Posterior cingulate gyrus (tissue), 11 donors: Measurements from ENCODE around the gene SNX32.
"Not testable (repeated sequence)": the region's sequence is repeated elsewhere in the genome, so short reads cannot be mapped to it uniquely, and the experiment has no call there.

Experiments used
- DNase-seq, 10 donors: peaks; one replicate each; pipeline versions ENCODE4 v3.0.0 to v3.0.0-alpha.2; 2020 to 2021; ENCODE audit warnings: mixed read lengths in 3 of 10
- intact Hi-C: fragments of 100-400 bp; cut with DNase I; formaldehyde crosslinking; loops from one replicate; pipeline ENCODE4 v1.15.1; 2023

SNX32 gene

GRCh38 chr11:65821107-65821506 is 12.7 kb upstream of the SNX32 start:
- intact Hi-C loops, result no loop called here
- no peak for DNase-seq

DNA sequence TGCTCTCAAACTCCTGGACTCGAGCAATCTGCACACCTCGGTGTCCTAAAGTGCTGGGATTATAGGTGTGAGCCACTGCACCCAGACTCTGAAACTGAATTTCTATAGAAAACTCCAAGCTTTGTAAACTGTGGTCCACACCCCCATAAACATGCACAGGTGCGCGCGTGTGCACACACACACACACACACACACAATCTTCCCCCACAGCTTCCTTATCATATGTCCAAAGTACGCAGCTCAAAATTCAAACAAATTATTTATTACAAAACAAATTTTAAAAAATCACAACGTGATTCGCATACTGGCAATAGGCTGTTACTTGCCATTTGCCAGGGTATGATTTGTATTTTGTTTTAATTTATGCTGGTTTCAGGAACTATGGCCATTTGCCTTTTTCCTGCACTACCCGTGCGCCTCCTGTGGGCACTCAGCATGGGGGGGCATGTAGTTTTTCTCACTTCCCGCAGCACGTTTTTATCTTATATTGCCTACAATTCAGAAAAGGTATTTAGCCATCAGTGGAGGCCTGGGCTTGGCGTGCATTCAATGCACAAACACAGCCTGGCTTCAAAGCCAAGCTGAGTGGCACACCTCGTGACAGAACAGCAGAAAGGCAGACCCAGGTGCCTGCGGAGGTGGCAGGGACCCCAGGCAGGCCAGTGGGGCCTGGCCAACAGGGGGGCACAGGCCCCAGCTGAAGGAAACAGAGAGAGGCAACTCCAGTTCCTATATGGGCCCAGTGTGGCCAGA is 10.8 kb upstream of the SNX32 start:
- peak in 1 of 10 donors; percentile 32 for DNase-seq
- intact Hi-C loops, result no loop called here

DNA sequence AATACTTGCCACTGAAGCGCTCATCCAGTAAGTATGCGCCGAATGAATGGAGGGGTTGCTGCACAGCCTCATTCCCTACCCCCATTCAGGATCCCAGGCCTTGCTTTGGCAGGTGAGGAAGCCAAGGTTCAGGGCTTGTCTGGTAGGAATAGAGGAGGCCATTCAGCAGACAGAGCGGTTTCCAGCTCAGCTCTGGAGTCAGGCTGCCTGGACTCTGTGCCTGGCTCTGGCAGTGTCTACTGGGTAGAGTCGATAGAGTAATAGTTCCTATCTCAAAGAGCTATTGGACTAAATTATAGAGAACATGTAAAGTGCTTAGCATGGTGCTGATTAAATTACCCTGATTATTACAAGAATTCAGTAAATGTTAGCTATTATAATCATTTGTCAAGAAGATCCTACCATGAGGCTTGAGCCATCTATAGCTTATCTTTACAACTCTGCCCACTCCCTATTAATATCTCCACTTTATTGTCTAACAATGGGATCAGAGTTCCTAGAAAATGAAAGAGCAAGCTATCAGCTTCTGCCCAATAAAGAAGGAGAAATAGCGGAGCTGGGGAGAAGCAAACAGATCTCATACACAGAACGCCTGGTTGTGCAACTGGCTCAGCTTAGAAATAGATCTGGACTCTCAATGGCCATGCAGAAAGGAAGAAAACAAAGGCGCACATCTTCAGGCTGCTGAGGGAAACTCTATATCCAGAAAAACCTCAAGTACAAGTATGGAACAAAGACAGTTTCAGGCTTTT is 6.6 kb upstream of the SNX32 start:
- peak in 2 of 10 donors; percentile 7 to 9 for DNase-seq
- intact Hi-C loops, result no loop called here

GRCh38 chr11:65829459-65829858 is 4.3 kb upstream of the SNX32 start:
- DNase-seq, result peak in 1 of 10 donors; percentile 21
- intact Hi-C loops, result no loop called here

- DNase-seq, result peak in 1 of 10 donors; percentile 2
- intact Hi-C loops, result not testable (repeated sequence)
These were observed 1.5 kb upstream of the SNX32 start for GRCh38 chr11:65832231-65832630.

- DNase-seq, result peak in 1 of 10 donors; percentile 68
- intact Hi-C loops, result no loop called here
These were observed 439 bp downstream of the SNX32 start for GRCh38 chr11:65834202-65834601.

DNA sequence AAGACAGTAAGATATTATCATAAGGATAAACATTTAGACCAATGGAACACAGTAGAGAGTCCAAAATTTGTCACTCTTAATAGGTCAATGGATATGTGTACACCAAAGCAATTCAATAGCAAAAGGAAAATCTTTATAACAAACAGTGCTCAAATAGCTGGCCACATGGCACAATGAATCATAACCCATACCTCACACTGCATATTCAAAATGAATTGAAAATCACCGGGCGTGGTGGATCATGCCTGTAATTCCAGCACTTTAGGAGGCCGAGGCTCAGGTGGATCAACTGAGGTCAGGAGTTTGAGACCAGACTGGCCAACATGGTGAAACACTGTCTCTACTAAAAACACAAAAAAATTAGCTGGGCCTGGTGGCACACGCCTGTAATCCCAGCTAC is 8.4 kb downstream of the SNX32 start:
- intact Hi-C loops, result no loop called here
- DNase-seq, result no peak

DNA sequence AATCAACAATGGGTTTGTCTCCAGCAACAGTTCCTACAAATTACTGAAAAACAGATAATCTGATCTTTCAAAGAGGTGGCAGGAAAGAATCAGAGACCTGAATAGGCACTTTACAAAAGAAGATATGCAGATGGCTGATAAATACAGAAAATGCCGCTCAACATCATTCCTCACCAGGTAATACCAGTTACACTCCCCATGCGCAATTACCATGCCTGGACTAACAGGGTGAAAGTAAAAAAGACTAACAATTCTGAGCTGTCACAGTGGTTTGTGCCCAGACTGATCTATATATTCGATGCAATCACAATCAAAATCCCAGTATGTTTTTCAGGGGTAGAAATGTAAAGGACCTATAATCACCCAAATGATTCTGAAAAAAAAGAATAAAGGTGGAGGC is 10.0 kb downstream of the SNX32 start:
- intact Hi-C loops, result no loop called here
- DNase-seq, result no peak

GRCh38 chr11:65844231-65844872 is 10.6 kb downstream of the SNX32 start:
- intact Hi-C loops, result no loop called here
- no peak for DNase-seq

GRCh38 chr11:65847746-65848145 is 14.0 kb downstream of the SNX32 start:
- DNase-seq, result no peak
- intact Hi-C loops, result no loop called here

DNA sequence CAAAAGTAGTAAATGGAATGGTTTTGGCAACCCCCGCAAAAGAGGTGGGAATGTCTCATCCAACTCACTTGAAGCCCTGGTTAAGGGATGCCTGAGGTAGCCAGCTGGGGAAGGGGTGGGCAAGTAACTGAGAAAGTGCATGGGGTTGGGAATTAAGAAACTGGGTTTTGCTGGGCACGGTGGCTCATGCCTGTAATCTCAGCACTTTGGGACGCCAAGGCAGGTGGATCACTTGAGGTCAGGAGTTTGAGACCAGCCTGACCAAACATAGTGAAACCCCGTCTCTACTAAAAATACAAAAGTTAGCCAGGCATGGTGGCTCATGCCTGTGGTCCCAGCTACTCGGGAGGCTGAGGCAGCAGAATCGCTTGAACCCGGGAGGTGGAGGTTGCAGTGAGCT is 14.9 kb downstream of the SNX32 start:
- intact Hi-C loops, DNase-seq: not testable (repeated sequence)

GRCh38 chr11:65849366-65849765 is 15.6 kb downstream of the SNX32 start:
- intact Hi-C loops, result no loop called here
- peak in 1 of 10 donors; percentile 46 for DNase-seq

GRCh38 chr11:65849771-65850216 is 16.0 kb downstream of the SNX32 start:
- DNase-seq, result peak in 1 of 10 donors; percentile 69
- intact Hi-C loops, result no loop called here

DNA sequence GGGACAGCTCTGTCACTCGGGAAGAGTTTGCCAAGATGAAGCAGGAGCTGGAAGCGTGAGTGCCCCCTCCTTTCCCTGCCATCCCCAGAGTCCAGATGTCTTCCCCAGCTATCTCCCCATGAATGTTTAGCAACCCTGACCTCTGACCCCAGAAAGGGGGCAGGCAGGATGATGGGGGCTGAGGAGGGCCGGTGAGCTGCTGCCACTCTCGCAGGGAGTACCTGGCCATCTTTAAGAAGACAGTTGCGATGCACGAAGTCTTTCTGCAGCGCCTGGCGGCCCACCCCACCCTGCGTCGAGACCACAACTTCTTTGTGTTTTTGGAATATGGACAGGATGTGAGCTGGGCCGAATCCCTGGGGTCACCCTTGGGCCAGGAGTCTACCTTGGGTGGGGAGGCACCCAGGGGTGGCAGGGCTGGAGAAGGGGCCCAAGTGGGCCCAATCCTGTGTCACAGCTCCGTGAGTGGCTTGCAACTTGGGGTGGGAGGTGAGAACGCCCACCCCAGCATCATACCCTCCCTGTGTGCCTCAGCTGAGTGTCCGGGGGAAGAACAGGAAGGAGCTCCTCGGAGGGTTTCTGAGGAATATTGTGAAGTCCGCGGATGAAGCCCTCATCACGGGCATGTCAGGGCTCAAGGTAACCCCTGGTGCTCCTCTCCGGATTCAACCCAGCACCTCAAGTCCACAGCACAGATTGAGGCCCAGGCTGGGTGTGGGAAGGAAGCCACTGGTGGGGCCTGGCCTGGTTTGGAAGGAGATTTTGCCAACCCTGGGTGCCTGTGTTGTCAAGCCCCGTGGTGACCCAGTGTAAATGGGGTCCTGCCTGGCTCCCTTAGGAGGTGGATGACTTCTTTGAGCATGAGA is 16.7 kb downstream of the SNX32 start:
- DNase-seq, result peak in 1 of 10 donors; percentile 64
- intact Hi-C loops, result no loop called here

DNA sequence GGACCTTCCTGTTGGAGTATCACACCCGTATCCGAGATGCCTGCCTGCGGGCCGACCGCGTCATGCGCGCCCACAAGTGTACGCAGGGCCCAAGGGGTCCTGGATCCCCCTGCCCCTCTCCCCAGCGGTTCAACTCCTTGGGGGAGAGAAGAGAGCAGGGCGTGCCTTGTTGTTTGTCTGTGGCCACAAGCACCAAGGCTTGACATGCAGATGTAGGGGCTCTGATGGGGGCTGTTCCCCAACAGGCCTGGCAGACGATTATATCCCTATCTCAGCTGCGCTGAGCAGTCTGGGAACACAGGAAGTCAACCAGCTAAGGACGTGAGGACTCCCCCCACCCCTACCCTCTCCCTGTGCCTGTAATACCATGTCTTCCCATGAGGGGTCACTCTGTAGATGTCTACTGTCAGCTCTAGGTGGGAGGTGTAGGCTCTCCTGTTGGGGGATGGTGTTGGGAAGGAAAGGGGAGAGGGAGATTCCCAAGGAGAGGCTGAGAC is 17.4 kb downstream of the SNX32 start:
- intact Hi-C loops, result no loop called here
- peak in 1 of 10 donors; percentile 45 for DNase-seq

GRCh38 chr11:65851811-65852507 is 18.2 kb downstream of the SNX32 start:
- DNase-seq, result peak in 2 of 10 donors; percentile 47 to 53
- intact Hi-C loops, result no loop called here

DNA sequence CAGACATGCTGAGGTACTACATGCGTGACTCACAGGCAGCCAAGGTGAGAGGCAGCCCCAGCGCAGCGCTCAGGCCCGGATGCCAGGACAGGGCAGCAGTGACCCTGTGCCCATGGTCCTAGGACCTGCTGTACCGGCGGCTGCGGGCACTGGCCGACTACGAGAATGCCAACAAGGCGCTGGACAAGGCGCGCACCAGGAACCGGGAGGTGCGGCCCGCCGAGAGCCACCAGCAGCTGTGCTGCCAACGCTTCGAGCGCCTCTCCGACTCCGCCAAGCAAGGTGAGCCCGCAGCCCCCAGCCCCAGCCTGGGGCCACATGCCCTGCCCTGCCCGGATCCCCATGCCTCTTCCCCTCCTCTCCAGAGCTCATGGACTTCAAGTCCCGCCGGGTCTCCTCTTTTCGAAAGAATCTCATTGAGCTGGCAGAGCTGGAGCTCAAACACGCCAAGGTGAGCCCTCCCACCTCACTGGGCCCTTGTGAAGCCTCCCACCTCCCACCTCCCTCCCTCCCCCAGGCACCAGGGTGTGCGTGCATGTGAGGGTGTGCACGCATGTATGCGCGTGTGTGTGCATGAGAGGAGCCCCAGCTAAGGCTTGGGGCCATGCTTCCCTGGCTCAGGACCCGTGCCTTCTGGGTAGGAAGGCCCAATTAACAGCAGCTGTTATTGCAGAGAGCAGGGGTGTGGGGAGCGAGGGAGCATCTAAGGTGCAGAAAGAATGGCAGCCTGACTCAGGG is 18.9 kb downstream of the SNX32 start:
- peak in 2 of 10 donors; percentile 62 to 82 for DNase-seq
- intact Hi-C loops, result no loop called here

DNA sequence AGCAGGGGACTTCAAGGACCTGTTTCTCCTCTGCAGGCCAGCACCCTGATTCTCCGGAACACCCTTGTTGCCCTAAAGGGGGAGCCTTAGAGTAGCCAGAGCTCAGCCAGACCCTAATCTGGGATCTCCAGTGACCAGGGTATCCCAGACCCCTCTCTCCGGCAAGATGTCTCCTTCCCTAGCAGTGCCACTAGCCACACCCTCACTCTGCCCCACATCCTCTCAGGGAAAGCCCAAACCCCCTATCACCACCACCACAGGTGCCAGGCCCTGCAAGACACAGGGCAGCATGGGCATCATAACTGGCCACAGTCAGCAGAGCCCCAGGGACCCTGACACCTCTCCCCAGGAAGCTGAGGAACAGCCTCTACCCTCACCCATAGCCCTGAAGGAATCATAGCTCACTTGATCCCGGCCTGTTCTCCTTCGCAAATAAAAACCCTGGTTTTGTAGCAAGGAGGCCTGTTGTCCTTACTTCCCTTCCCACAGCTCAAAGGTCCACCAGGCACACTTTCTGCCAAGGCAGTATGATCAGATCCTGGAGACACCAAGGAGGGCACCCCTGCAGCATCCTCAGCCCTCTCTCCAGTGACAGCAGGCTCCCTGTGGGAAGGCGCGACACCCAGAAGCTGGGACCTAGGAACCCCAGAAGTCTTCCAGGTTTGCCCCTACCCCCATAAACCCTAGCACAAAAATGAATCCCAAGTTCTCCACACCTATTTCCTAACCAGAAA is 19.6 kb downstream of the SNX32 start:
- intact Hi-C loops, result no loop called here
- DNase-seq, result no peak
